Hepatocyte (in vitro differentiated cells): Measurements from ENCODE around the gene GP1BB. TPM values are rescaled to one million over a fixed set of nuclear protein-coding genes. Genes with fewer than 3 reads are reported as not detected.

Source experiments
- DNase-seq: peaks from one replicate; pipeline ENCODE4 v3.0.0-alpha.2; 2016; ENCODE audit warnings: low spot score
- H2AFZ ChIP-seq: fragments of 200-600 bp; sonication (generic); 2 replicates; pipeline ENCODE4 v1.6.0; 2016; ENCODE audit warnings: antibody characterized with exemption, mild to moderate bottlenecking
- H3K27ac ChIP-seq: fragments of 200-600 bp; sonication (generic); 2 replicates; pipeline ENCODE4 v1.5.1; 2016; ENCODE audit warnings: mild to moderate bottlenecking
- H3K27me3 ChIP-seq: fragments of 200-600 bp; sonication (generic); 2 replicates; pipeline ENCODE4 v1.6.1; 2016
- H3K36me3 ChIP-seq: fragments of 200-600 bp; sonication (generic); replicated peaks from 2 replicates; pipeline ENCODE4 v1.5.1; 2016; ENCODE audit warnings: low read depth; ENCODE audit not compliant: insufficient read depth
- H3K4me1 ChIP-seq: fragments of 200-600 bp; sonication (generic); 2 replicates; pipeline ENCODE4 v1.5.1; 2016; ENCODE audit warnings: mild to moderate bottlenecking, moderate library complexity; ENCODE audit not compliant: insufficient read depth
- H3K4me2 ChIP-seq: fragments of 200-600 bp; sonication (generic); 2 replicates; pipeline ENCODE4 v1.6.0; 2016
- H3K4me3 ChIP-seq: fragments of 200-600 bp; sonication (generic); 2 replicates; pipeline ENCODE4 v1.5.1; 2016; ENCODE audit warnings: mild to moderate bottlenecking
- H3K79me2 ChIP-seq: fragments of 200-600 bp; sonication (generic); 2 replicates; pipeline ENCODE4 v1.6.0; 2017; ENCODE audit warnings: mild to moderate bottlenecking
- H3K9me2 ChIP-seq: fragments of 200-600 bp; sonication (generic); replicated peaks from 2 replicates; pipeline ENCODE4 v1.6.0; 2017; ENCODE audit warnings: mild to moderate bottlenecking; ENCODE audit not compliant: insufficient read depth
- H3K9me3 ChIP-seq: fragments of 200-600 bp; sonication (generic); 2 replicates; pipeline ENCODE4 v1.5.1; 2016; ENCODE audit warnings: low read depth, mild to moderate bottlenecking
- H4K20me1 ChIP-seq: fragments of 200-600 bp; sonication (generic); 2 replicates; pipeline ENCODE4 v1.6.0; 2016; ENCODE audit warnings: mild to moderate bottlenecking; ENCODE audit not compliant: insufficient read depth, poor library complexity, severe bottlenecking
- EZH2 ChIP-seq: fragments of 200-600 bp; sonication (generic); IDR thresholded peaks from 2 replicates; pipeline ENCODE4 v1.6.1; 2016; ENCODE audit warnings: antibody characterized with exemption, mild to moderate bottlenecking, borderline replicate concordance
- EZH2phosphoT487 ChIP-seq: fragments of 200-600 bp; sonication (generic); IDR thresholded peaks from one replicate; pipeline ENCODE4 v1.6.1; 2018; ENCODE audit warnings: antibody characterized with exemption, mild to moderate bottlenecking, low read depth, moderate library complexity; ENCODE audit not compliant: unreplicated experiment, severe bottlenecking
- WGBS: methylation state at CpG from one replicate; pipeline ENCODE4 v1.1.6; 2016; ENCODE audit warnings: low lambda C conversion rate; ENCODE audit errors: missing lambda C conversion rate; 5-methylcytosine and 5-hydroxymethylcytosine counted together
- polyA plus RNA-seq: library from polyadenylated mRNA; unstranded; fragments of >200 nt; fragmentation: Nextera tagmentation; extraction: Ambion mirVana; gene quantifications from 2 replicates; pipeline ENCODE4 v1.2.1, GENCODE V29; 2016
- total RNA-seq: library from RNA; depleted of rRNA; stranded (reverse); fragments of >200 nt; gene quantifications from 2 replicates; pipeline ENCODE4 v1.2.3, GENCODE V29; 2014
- TF ChIP-seq, protein P1 (sequence below): fragments of 200-600 bp; sonication (generic); IDR thresholded peaks from 2 replicates; pipeline ENCODE4 v1.5.1; 2016; ENCODE audit warnings: antibody characterized with exemption, mild to moderate bottlenecking; ENCODE audit not compliant: poor library complexity

GP1BB gene
- total and polyA plus RNA-seq, 2 experiments from 2014 or later: 2.5 to 2.8 TPM

- no peak overlapping the region for H2AFZ ChIP-seq
- H3K4me1 ChIP-seq: no peaks in the 10 kb centered on the region
- no peak overlapping the region for H3K27ac ChIP-seq
- H3K4me2 ChIP-seq: no peak overlapping the region
- no peaks in the 10 kb centered on the region for H3K9me3 ChIP-seq
- H3K36me3 ChIP-seq: no peaks in the 10 kb centered on the region
- TF ChIP-seq, protein P1, sequence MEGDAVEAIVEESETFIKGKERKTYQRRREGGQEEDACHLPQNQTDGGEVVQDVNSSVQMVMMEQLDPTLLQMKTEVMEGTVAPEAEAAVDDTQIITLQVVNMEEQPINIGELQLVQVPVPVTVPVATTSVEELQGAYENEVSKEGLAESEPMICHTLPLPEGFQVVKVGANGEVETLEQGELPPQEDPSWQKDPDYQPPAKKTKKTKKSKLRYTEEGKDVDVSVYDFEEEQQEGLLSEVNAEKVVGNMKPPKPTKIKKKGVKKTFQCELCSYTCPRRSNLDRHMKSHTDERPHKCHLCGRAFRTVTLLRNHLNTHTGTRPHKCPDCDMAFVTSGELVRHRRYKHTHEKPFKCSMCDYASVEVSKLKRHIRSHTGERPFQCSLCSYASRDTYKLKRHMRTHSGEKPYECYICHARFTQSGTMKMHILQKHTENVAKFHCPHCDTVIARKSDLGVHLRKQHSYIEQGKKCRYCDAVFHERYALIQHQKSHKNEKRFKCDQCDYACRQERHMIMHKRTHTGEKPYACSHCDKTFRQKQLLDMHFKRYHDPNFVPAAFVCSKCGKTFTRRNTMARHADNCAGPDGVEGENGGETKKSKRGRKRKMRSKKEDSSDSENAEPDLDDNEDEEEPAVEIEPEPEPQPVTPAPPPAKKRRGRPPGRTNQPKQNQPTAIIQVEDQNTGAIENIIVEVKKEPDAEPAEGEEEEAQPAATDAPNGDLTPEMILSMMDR: no peak
- no peaks in the 10 kb centered on the region for H3K9me2 ChIP-seq
- H3K27me3 ChIP-seq: no peaks in the 10 kb centered on the region
- no peaks in the 10 kb centered on the region for H4K20me1 ChIP-seq
- no peak overlapping the region for H3K4me3 ChIP-seq
- WGBS: 91% methylated on average over 20 of the region's 21 CpGs
- H3K79me2 ChIP-seq: no peaks in the 10 kb centered on the region
- no peak for DNase-seq
Measured at GRCh38 chr22:19742160-19743066, 19.1 kb downstream of the GP1BB start.

GRCh38 chr22:19743081-19743480, 19.7 kb downstream of the GP1BB start:
- Histone ChIP-seq H3K36me3 (no peaks in the 10 kb centered on the region), H3K9me3 (no peaks in the 10 kb centered on the region), H3K4me3 (no peak overlapping the region), H3K27ac (no peak overlapping the region), H3K79me2 (no peaks in the 10 kb centered on the region), H3K4me1 (no peaks in the 10 kb centered on the region), H3K27me3 (no peaks in the 10 kb centered on the region), H2AFZ (no peak overlapping the region), H4K20me1 (no peaks in the 10 kb centered on the region), H3K4me2 (no peak overlapping the region), H3K9me2 (no peaks in the 10 kb centered on the region)
- TF ChIP-seq EZH2phosphoT487: no peak
- TF ChIP-seq, protein P1: no peak
- TF ChIP-seq EZH2: no peak
- no peak for DNase-seq
- WGBS: 90% methylated on average over 5 of the region's 6 CpGs

GRCh38 chr22:19743651-19744050, 20.3 kb downstream of the GP1BB start:
- Histone ChIP-seq H4K20me1 (no peaks in the 10 kb centered on the region), H3K27ac (no peak overlapping the region), H3K4me2 (no peak overlapping the region), H3K4me1 (no peaks in the 10 kb centered on the region), H3K36me3 (no peaks in the 10 kb centered on the region), H2AFZ (no peak overlapping the region), H3K9me3 (no peaks in the 10 kb centered on the region), H3K9me2 (no peaks in the 10 kb centered on the region), H3K27me3 (peaks cover under 1% of the 10 kb centered on the region), H3K4me3 (no peak overlapping the region), H3K79me2 (no peaks in the 10 kb centered on the region)
- WGBS: 87% methylated on average over 4 of the region's 4 CpGs
- no peak for TF ChIP-seq EZH2phosphoT487
- TF ChIP-seq EZH2: no peak
- TF ChIP-seq, protein P1: no peak
- no peak for DNase-seq
